IPS-20b (cell line): Measurements from ENCODE around the gene KIF4B.
"Not testable (repeated sequence)": the region's sequence is repeated elsewhere in the genome, so short reads cannot be mapped to it uniquely, and the experiment has no call there.

Experiments
- H3K27ac ChIP-seq: one replicate; pipeline ENCODE4 v1.5.1; 2013; ENCODE audit warnings: low read length
- H3K27me3 ChIP-seq: 2 replicates; pipeline ENCODE4 v1.6.1; 2013; ENCODE audit warnings: mild to moderate bottlenecking, low read length, inconsistent platforms; ENCODE audit not compliant: insufficient read depth
- H3K36me3 ChIP-seq: 2 replicates; pipeline ENCODE4 v1.6.1; 2013; ENCODE audit warnings: low read depth, mild to moderate bottlenecking, inconsistent platforms, low read length, moderate library complexity; ENCODE audit not compliant: insufficient read depth
- H3K4me1 ChIP-seq: 2 replicates; pipeline ENCODE4 v1.6.1; 2013; ENCODE audit warnings: mild to moderate bottlenecking, control low read depth, inconsistent platforms, low read length, moderate library complexity; ENCODE audit not compliant: insufficient read depth
- H3K4me3 ChIP-seq: 2 replicates; pipeline ENCODE4 v1.5.1; 2013; ENCODE audit warnings: mild to moderate bottlenecking, low read length, inconsistent platforms
- H3K9ac ChIP-seq: 2 replicates; pipeline ENCODE4 v1.6.1; 2013; ENCODE audit warnings: low read depth, mild to moderate bottlenecking, inconsistent platforms, low read length, moderate library complexity
- H3K9me3 ChIP-seq: 2 replicates; pipeline ENCODE4 v1.6.1; 2013; ENCODE audit warnings: mild to moderate bottlenecking, low read depth, low read length, inconsistent platforms; ENCODE audit not compliant: insufficient read depth

Gene KIF4B

GRCh38 chr5:155013526-155013925 is at the start of gene KIF4B:
KIF4B (plus strand) TSS chr5:155013755; CDS start chr5:155013860, 105 bp downstream.
- no peak within 1 kb of the TSS for H3K27ac ChIP-seq
- no peaks in the 10 kb centered on the region for H3K27me3 ChIP-seq
- no peaks in the 10 kb centered on the region for H3K4me1 ChIP-seq
- no peaks in the 10 kb centered on the region for H3K36me3 ChIP-seq
- no peaks in the 10 kb centered on the region for H3K9me3 ChIP-seq
- H3K9ac ChIP-seq: no peak within 1 kb of the TSS
- no peak within 1 kb of the TSS for H3K4me3 ChIP-seq

- H3K27ac ChIP-seq: no peak overlapping the region
- peaks cover 47% of the 10 kb centered on the region for H3K36me3 ChIP-seq
- no peak overlapping the region for H3K4me3 ChIP-seq
- H3K27me3 ChIP-seq: no peaks in the 10 kb centered on the region
- H3K9ac ChIP-seq: no peak overlapping the region
- H3K4me1 ChIP-seq: no peaks in the 10 kb centered on the region
- H3K9me3 ChIP-seq: no peaks in the 10 kb centered on the region
Measured at GRCh38 chr5:154966081-154966841, 47.3 kb upstream of the KIF4B start.

GRCh38 chr5:154966874-154967273 is 46.7 kb upstream of the KIF4B start:
- Histone ChIP-seq H3K27me3 (no peaks in the 10 kb centered on the region), H3K27ac (no peak overlapping the region), H3K36me3 (peaks cover 41% of the 10 kb centered on the region), H3K4me1 (no peaks in the 10 kb centered on the region), H3K4me3 (no peak overlapping the region), H3K9ac (no peak overlapping the region), H3K9me3 (no peaks in the 10 kb centered on the region)

- Histone ChIP-seq H3K9me3 (no peaks in the 10 kb centered on the region), H3K9ac (no peak overlapping the region), H3K27me3 (no peaks in the 10 kb centered on the region), H3K4me3 (no peak overlapping the region), H3K36me3 (peaks cover 35% of the 10 kb centered on the region), H3K27ac (no peak overlapping the region), H3K4me1 (no peaks in the 10 kb centered on the region)
Measured at GRCh38 chr5:154967421-154968024, 46.0 kb upstream of the KIF4B start.

- Histone ChIP-seq H3K27me3 (no peaks in the 10 kb centered on the region), H3K9me3 (no peaks in the 10 kb centered on the region), H3K4me3 (no peak overlapping the region), H3K36me3 (peaks cover 25% of the 10 kb centered on the region), H3K9ac (no peak overlapping the region), H3K27ac (no peak overlapping the region), H3K4me1 (no peaks in the 10 kb centered on the region)
Measured at GRCh38 chr5:154968953-154969352, 44.6 kb upstream of the KIF4B start.

- no peaks in the 10 kb centered on the region for H3K4me1 ChIP-seq
- no peaks in the 10 kb centered on the region for H3K9me3 ChIP-seq
- H3K4me3 ChIP-seq: no peak overlapping the region
- H3K27me3 ChIP-seq: no peaks in the 10 kb centered on the region
- no peak overlapping the region for H3K27ac ChIP-seq
- H3K9ac ChIP-seq: no peak overlapping the region
- peaks cover 23% of the 10 kb centered on the region for H3K36me3 ChIP-seq
Measured at GRCh38 chr5:154970759-154971158, 42.8 kb upstream of the KIF4B start.

GRCh38 chr5:154971501-154971900 is 42.1 kb upstream of the KIF4B start:
- Histone ChIP-seq H3K9ac (no peak overlapping the region), H3K9me3 (no peaks in the 10 kb centered on the region), H3K4me1 (no peaks in the 10 kb centered on the region), H3K27ac (no peak overlapping the region), H3K27me3 (no peaks in the 10 kb centered on the region), H3K36me3 (peaks cover 20% of the 10 kb centered on the region), H3K4me3 (no peak overlapping the region)

- no peak overlapping the region for H3K9ac ChIP-seq
- H3K4me1 ChIP-seq: no peaks in the 10 kb centered on the region
- H3K27me3 ChIP-seq: no peaks in the 10 kb centered on the region
- peaks cover 12% of the 10 kb centered on the region; the same call in 1 of the 2 replicates for H3K36me3 ChIP-seq
- no peak overlapping the region for H3K4me3 ChIP-seq
- H3K27ac ChIP-seq: no peak overlapping the region
- no peaks in the 10 kb centered on the region for H3K9me3 ChIP-seq
Measured at GRCh38 chr5:154972476-154973080, 41.0 kb upstream of the KIF4B start.

- not testable (repeated sequence) for H3K9me3 ChIP-seq, H3K4me3 ChIP-seq, H3K9ac ChIP-seq, H3K4me1 ChIP-seq, H3K27me3 ChIP-seq, H3K36me3 ChIP-seq, H3K27ac ChIP-seq
Measured at GRCh38 chr5:154976082-154976481, 37.5 kb upstream of the KIF4B start.

GRCh38 chr5:154977409-154977808 is 36.1 kb upstream of the KIF4B start:
- no peaks in the 10 kb centered on the region for H3K9me3 ChIP-seq
- no peaks in the 10 kb centered on the region for H3K27me3 ChIP-seq
- no peaks in the 10 kb centered on the region for H3K4me1 ChIP-seq
- H3K4me3 ChIP-seq: no peak overlapping the region
- H3K27ac ChIP-seq: no peak overlapping the region
- no peak overlapping the region for H3K9ac ChIP-seq
- no peaks in the 10 kb centered on the region for H3K36me3 ChIP-seq

GRCh38 chr5:154978294-154978693 is 35.3 kb upstream of the KIF4B start:
- not testable (repeated sequence) for H3K4me1 ChIP-seq, H3K4me3 ChIP-seq, H3K27ac ChIP-seq, H3K36me3 ChIP-seq, H3K9ac ChIP-seq, H3K27me3 ChIP-seq, H3K9me3 ChIP-seq

GRCh38 chr5:154984946-154985516 is 28.5 kb upstream of the KIF4B start:
- no peak overlapping the region for H3K4me3 ChIP-seq
- H3K36me3 ChIP-seq: no peaks in the 10 kb centered on the region
- no peaks in the 10 kb centered on the region for H3K4me1 ChIP-seq
- no peak overlapping the region for H3K27ac ChIP-seq
- H3K9me3 ChIP-seq: no peaks in the 10 kb centered on the region
- H3K9ac ChIP-seq: no peak overlapping the region
- H3K27me3 ChIP-seq: no peaks in the 10 kb centered on the region
